GM12878 (cell line): Measurements from ENCODE around the gene DEFB132.

ENCODE experiments used
- BRCA1 ChIP-seq: IDR thresholded peaks from 2 replicates; pipeline ENCODE4 v1.6.1; 2011; ENCODE audit warnings: low read depth, low read length, improper control_type of control experiment
- EZH2 ChIP-seq: IDR thresholded peaks from 2 replicates; pipeline ENCODE4 v1.6.1; 2012; ENCODE audit warnings: low read depth, mild to moderate bottlenecking, control low read depth, inconsistent platforms, low read length, borderline replicate concordance; ENCODE audit not compliant: control insufficient read depth
- NRF1 ChIP-seq: conservative IDR thresholded peaks from 2 replicates; pipeline ENCODE4 v1.6.1; 2011; ENCODE audit warnings: mild to moderate bottlenecking, low read depth, low read length, improper control_type of control experiment
- RCOR1 ChIP-seq: conservative IDR thresholded peaks from 2 replicates; pipeline ENCODE4 v1.6.1; 2012; ENCODE audit warnings: low read depth, low read length, improper control_type of control experiment
- TF ChIP-seq, protein P1 (sequence below): fragments of 450-650 bp; IDR thresholded peaks from 2 replicates; pipeline ENCODE4 v1.6.1; 2014; ENCODE audit warnings: mild to moderate bottlenecking
- TF ChIP-seq, protein P2 (sequence below), 3 experiments: IDR thresholded peaks in 2 of 3; conservative IDR thresholded peaks in 1 of 3; 2 replicates each; pipeline ENCODE4 v1.5.1; 2011; ENCODE audit warnings: low read depth in 3 of 3, low read length in 3 of 3, mild to moderate bottlenecking in 3 of 3, control low read depth in 2 of 3, moderate library complexity in 2 of 3, inconsistent platforms in 1 of 3, mixed read lengths in 1 of 3; ENCODE audit not compliant: control insufficient read depth in 2 of 3, insufficient read depth in 1 of 3; ENCODE audit errors: extremely low read depth in 1 of 3

DNA sequence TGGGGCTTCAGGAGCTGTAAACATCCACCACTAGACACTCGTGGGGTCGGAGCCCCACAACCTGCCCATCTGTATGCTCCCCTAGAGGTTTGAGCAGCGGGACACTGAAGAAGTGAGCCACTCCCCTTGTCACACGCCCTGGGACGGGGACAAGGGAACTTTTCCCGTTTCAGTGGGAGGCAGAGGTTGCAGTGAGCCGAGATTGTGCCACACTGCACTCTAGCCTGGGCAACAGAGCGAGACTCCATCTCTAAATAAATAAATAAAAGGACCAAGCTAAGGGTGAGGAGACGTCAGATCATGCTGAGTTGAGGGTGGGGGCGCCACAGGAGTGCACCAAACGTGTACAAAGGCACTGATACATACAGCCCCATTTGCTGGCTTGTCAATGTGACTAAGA lies 48.2 kb downstream of the DEFB132 start:
- TF ChIP-seq, protein P1, sequence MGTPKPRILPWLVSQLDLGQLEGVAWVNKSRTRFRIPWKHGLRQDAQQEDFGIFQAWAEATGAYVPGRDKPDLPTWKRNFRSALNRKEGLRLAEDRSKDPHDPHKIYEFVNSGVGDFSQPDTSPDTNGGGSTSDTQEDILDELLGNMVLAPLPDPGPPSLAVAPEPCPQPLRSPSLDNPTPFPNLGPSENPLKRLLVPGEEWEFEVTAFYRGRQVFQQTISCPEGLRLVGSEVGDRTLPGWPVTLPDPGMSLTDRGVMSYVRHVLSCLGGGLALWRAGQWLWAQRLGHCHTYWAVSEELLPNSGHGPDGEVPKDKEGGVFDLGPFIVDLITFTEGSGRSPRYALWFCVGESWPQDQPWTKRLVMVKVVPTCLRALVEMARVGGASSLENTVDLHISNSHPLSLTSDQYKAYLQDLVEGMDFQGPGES, result no peak
- no peak for TF ChIP-seq RCOR1
- TF ChIP-seq NRF1, result no peak
- TF ChIP-seq, protein P2, sequence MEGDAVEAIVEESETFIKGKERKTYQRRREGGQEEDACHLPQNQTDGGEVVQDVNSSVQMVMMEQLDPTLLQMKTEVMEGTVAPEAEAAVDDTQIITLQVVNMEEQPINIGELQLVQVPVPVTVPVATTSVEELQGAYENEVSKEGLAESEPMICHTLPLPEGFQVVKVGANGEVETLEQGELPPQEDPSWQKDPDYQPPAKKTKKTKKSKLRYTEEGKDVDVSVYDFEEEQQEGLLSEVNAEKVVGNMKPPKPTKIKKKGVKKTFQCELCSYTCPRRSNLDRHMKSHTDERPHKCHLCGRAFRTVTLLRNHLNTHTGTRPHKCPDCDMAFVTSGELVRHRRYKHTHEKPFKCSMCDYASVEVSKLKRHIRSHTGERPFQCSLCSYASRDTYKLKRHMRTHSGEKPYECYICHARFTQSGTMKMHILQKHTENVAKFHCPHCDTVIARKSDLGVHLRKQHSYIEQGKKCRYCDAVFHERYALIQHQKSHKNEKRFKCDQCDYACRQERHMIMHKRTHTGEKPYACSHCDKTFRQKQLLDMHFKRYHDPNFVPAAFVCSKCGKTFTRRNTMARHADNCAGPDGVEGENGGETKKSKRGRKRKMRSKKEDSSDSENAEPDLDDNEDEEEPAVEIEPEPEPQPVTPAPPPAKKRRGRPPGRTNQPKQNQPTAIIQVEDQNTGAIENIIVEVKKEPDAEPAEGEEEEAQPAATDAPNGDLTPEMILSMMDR (IDR thresholded peaks at IDR 0.05 in 2 of 3, conservative IDR thresholded peaks at IDR 0.05 in 1 of 3; ENCODE audit: control insufficient read depth in 2 of 3, extremely low read depth in 1 of 3, insufficient read depth in 1 of 3, low read depth in 3 of 3, low read length in 3 of 3), result no peak
- TF ChIP-seq EZH2, result no peak
- TF ChIP-seq BRCA1, result no peak
